Measurements from ENCODE around the gene OARD1.

Gene OARD1

DNA sequence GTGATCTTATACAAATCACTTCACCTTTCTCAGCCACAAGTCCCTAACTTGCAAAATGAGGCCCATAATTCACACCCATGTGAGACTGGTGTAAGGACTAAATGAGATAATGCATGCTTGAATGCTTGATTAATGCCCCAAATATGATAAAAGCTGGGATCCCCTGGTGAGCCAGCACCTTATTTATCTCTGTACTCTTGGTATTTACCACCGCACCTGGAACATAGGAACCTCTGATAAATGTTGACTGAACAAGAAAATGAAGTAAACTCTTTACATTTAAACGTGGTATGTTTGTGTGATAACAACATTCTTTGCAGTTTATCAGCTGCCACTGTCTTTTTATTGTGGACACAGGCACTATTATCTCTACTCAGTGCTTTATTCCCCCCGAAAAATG lies 21.6 kb downstream of the OARD1 start:
- H3K4me3 ChIP-seq (ENCODE audit: low read depth, low read length) = no peak overlapping the region

DNA sequence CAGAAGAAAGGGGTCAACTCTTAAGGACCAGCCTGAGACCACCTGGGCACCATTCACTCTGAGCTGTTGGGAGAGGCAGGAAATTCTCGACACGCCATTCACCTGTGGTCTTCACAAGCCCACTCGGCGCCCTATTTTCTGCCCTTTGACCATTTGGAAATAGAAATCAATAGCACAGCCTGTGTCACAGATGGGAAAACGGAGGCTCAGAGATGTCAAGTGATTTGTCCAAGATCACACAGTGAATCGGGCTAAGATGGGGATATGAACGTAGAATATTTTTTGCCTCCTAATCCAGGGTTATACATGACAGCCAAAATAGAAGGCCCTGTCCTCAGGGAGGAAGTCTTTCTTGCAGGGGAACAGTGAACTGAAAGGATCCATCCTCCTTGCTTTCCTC lies 22.2 kb downstream of the OARD1 start:
- no peak overlapping the region for H3K4me3 ChIP-seq (ENCODE audit: low read depth, low read length)

DNA sequence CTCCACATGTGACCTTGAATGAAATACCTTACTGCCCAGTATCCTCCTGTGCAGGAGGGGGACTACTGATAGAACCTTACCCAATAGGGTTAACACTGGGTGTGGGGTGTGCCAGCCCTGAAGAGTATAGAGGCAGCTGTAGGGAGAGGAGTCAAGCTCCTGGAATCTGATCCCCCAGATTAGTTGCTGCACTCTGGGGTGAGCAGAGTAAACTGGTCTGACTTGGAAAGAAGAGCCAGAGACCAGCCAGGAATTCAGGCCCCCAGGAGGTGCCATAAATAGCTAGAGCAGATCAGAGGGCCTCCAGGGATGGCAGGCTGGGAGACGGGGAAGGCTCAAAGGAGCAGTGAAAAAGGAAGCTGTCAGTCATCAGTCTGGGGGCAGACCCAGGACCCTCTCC lies 22.6 kb downstream of the OARD1 start:
- no peak overlapping the region for H3K4me3 ChIP-seq (ENCODE audit: low read depth, low read length)

DNA sequence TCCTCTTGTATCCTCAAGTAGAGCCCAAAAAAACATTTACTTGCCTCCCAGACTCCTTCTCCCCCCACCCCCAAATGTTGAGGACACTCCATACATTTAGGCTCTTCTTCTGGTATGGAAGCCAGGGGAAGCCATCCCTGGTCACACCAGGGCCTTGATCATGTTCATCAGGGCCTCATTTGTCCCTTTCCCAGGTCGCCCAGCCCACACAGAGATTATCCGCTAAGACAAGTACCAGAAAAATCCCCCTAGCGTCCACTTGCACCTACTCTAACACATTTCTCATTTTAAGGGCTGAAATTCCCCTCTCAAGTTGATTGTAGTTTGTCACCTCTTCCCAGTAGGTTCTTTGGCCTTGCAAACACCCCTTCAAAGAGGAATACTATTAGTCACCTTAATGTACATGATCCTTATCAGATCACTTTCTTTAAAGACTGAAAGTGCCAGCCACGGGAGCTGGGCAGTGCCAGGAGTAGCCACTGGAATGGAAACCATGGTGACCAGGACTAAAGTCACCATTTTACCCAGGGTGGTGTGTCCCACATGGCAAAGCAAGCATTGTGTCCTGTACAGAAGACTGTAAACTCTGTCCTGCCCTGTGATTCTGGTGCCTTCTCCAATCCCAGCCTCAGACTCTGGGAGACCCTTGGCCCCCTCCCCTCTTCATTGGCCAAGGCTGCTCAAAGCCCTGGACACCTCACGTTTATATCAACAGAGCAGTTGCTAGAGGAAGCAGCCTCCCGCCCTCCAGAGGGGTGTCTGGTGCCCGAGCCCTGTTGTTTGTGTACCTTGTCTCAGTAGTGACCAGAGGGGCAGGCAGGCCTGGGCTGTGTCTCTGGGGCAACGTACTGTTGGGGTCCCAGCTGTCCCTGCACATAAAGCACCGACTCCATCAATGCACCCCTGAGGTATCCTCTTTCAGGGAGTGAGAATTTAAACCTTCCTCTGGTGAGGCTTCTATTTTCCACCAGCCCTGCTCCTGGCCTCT lies 24.1 kb downstream of the OARD1 start:
- H3K4me3 ChIP-seq (ENCODE audit: low read depth, low read length) = no peak overlapping the region

DNA sequence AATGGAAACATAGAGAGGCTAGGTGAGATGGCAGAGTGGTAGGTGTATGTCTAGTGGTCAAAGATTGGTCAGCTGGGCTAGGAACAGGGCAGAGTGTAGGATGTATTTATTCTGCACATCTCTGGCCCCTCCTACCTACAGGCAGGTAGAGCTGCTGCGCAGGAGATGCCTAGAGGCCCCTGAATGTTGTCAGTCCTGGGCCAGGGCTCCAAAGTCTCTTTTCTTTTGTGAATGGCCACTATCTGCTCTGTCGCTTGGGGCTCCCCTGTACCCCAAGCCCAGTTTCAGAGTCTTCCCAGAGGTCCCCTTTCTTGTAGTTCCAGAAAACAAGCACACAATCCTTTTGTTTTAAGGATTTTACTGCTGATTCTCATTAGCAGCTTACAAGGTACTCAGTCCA lies 24.9 kb downstream of the OARD1 start:
- no peak overlapping the region for H3K4me3 ChIP-seq (ENCODE audit: low read depth, low read length)

DNA sequence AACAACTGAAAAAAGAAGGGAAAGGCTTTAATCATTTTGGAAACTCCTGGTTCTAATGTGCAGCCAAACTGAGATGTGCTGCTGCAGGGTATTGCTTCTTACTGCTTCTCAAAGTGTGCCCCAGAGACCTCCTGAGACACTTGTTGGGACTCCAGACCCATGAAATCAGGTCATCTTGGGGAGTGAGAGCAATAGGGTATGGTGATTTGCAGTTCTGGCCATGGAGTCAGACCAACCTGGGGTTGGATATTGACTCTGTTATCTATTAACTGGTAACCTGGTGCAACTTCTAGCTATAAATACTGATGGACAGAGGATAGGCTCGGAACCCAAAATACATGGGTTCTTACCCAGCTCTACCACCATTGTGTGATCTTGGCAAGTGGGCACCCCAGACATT lies 26.1 kb downstream of the OARD1 start:
- H3K4me3 ChIP-seq (ENCODE audit: low read depth, low read length) = no peak overlapping the region

DNA sequence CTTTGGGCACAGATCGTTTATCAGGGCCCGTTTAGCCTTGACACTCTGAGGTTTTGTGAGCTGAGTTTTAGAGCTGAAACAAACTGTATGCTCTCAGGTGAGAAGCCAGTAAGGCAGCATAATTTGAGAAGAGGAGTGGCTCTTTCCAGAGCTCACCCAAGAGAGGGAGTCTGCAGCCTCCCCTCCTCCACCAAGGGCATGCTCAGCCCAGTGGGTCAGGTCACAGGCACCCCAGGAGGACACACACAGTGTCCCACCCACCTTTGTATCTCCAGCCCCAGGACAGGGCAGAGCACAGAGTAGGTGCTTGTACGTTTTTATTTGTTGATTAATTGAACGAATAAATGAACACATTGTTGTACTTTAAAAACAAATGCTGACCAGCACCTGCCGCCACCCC lies 26.5 kb downstream of the OARD1 start:
- no peak overlapping the region for H3K4me3 ChIP-seq (ENCODE audit: low read depth, low read length)

DNA sequence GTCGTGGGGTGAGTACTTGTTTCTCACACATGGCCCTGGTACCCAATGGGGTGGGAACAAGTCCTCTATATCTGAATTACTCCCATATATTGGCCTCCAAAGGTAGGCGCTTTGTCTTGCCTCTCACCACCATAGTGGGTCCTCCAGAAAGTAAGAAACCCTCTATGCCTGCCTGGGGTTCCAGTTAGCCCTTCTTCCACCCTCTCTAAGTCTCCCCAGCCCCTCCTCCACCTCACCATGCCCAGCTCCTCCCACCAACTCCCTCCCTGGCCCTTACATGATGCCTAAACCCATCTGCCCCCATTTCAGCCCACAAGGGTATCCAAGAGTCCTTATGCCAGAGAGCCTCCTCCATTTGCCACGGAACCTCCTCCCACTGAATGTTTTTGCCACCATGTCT lies 29.0 kb downstream of the OARD1 start:
- H3K4me3 ChIP-seq (ENCODE audit: low read depth, low read length) = no peak overlapping the region

DNA sequence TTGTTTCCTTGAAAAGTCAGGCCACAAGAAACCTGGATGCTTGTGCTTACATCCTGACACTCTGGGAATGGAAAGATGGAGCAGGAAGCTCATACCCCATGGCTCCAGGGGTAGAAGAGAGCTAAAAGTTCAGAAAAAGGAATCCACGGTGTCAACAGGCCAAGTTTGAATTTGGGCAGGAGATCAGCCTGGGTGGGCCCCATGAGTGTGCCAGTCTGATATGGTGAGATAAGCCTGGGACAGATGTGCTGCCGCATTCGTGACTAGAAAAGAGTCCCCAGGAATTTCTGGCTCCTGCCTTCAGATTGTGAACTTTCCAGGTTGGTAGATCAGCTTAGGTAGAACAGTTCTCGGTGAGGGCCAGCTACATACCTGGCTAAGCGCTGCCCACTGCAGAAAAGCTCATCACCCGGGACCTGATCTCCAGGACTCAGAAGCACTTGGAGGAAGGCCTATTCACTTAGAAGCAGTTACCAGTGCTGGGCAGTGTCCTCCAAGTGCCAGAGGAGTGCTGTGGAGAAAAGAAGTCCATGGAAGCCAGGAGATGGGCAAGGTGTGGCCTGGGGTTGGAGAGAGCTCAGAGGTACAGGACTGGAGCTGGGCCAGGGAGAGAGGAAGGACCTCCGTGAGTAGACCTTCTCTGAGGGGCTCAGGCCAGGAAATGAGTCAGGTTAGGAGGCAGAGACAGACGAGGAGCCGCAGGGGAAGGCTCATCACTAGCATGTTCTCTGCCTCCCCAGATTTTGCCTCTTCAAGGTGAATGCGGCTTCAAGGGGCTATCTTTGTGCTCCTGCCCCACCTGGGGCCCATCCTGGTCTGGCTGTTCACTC lies 29.7 kb downstream of the OARD1 start, which contains the start of gene TSPO2:
TSPO2 (plus strand) TSS at position 242 of the 830 bp plus-strand sequence; CDS start at position 761, 519 bp downstream.
- no peak within 1 kb of the TSS for H3K4me3 ChIP-seq (ENCODE audit: low read depth, low read length)

DNA sequence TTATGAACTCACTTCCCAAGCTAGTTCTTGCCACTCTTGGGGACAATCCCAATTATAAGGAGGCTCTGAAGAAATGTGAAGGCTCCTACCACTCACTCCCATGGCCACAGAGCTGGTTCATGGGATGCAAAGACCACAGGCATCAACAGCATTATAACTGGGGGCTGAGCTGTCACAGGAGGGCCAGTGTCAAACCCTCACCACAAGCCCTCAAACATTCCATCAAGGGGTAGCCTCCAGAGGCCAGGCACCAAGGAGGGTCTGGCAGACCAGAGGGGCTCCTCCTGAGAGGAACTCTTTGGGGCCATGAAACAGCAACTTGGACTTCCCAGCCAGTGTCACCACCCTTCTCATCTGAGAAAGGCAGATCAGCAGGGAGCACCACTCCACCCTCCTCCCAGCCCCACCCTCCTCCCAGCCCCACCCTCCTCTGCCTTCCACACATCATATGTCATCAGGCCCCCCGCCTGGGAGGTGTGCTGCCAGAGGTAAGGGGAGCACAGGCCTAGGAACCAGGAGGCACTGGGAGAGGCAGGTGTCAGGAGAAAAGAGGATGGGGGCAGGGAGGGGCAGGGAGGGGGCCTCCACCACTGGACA lies 31.1 kb downstream of the OARD1 start:
- H3K4me3 ChIP-seq (ENCODE audit: low read depth, low read length) = no peak overlapping the region

DNA sequence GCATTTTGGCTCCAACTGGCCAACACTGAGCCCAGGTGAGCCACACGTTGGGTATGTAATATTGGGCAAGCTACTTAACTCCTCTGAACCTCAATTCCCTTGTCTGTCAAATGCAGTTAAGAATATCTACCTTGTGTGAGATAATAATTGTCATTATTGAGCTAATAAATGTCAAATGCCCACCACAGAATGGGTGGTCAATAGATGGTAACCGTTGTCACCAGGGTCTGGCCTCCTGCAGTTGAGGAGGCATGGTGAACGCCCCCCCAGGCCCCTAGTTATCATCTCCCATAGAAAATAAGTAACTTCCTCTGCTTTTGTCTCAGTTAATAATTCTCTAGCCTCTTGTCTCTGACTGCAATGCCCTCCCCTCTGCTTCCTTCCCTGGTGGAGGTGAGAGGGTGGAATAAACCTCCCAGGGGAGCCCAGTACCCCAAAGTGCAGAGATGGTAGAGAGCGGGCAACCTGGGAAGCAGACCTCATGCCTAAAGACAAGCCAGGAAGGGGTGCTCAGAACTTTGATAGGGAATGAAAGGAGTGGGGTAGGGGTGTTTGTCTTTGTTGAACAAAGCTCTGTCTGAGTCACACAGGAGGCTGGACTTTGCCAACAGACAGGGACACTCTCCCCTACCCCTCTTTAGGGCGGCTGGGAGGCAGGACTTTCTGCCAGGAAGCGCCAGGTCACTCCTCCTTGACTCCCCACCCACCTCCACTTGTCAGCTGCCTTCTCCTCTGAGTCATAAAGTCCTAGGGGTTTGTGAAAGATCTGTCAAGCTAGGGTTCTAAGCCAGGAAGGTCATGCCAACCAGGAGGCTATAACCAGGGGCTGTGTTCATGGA lies 31.8 kb downstream of the OARD1 start:
- H3K4me3 ChIP-seq (ENCODE audit: low read depth, low read length) = no peak overlapping the region

DNA sequence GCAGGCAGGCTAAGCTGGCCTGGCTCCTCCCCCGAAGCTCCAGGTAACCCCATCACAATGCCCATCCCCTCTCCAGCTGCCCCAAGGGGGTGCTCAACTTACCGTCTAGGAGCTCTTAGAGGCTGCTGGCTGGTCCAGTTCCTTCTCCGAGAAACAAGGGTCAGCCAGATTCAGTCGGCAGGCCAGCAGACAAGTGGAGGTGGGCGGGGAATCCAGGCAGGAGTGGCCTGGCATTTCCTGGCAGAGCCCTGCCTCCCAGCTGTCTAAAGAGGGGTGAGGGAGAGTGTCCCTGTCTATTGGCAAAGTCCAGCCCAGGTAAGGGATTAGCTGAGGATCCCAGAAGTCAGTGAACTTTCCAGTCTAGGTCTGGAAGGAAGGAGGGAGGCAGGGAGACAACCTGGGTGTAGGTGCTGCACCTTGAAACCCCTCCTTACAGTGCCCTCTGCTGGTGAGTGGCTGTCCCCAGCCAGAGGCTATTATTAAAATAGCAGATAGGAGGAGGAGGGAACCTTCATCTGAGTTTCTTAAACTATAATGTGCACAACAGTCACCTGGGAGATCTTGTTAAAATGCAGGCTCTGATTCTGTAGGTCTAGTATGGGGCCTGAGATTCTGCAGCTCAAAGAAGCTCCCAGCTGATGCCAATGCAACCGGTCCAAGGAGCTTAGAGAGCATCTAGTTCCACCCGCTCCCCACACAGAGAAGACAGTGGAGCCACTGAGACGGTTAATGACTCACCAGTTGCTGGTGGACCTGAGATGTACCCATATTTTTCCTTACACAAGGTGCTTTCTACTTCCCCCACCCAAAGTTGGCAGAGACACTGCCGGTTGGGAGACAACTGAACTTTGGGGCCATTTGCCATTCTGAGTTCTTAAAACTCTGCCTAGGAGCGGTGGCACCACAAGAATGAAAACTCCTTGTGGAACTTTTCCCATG lies 32.8 kb downstream of the OARD1 start, which contains the start of gene UNC5CL:
UNC5CL (minus strand) TSS at position 162 of the 939 bp plus-strand sequence. CDS start 4,147 bp downstream, outside the sequence.
- H3K4me3 ChIP-seq (ENCODE audit: low read depth, low read length) = no peak within 1 kb of the TSS

DNA sequence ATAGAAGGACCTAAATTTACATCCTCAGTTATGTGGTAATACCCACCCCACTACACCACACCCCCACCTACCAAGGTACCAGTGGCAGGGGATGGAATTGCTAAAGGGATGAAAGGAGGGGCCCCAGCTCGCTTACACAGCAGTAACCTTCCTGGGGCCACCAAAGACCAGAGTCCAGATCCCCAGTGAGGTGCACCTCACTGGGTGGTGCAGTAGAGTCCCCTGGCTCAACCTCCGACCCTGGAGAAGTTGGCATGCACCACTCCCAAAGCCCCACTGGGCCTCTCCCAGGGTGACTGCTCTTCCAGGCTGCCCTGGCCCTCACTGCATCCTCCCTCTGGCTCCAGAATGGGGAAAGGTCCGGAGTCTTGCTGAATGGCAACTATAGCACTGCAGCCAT lies 34.0 kb downstream of the OARD1 start:
- H3K4me3 ChIP-seq (ENCODE audit: low read depth, low read length) = no peak overlapping the region

DNA sequence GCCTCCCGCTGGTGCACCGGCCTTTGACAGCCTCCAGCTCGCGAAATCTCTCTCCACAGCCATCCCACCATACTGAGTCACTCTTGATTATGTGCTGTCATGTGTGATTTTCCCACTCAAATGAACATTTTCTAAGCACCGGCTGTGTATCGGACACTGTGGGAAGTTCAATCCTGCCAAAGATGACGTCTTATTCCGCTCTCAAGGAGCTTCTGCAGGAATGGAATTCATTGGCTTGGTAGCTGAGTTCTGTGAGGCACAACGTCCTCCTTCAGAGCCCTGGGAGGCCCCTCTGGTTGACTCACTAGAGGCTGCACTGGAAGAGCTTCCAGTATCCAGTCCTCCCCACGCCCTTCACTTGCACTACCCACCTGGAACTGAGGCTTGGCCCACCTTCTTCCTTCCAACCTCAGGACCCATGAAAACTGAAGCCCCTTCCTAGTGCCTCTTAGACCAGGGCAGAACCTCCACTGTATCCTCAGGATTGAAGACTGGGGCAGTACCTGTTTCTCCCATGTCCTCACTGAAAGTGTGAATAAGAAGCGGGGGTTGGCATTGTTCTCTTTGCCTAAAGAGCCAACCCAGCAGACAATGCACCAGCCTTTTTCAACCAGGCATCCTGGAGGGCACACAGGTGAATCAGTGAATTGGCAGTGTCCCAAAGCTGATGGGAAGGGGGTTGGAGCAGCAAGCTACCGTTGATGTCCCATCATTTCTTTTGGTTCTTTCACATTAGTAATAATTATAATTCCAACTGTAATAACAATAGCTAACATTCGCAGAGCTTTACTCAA lies 34.9 kb downstream of the OARD1 start:
- H3K4me3 ChIP-seq (ENCODE audit: low read depth, low read length) = no peak overlapping the region

DNA sequence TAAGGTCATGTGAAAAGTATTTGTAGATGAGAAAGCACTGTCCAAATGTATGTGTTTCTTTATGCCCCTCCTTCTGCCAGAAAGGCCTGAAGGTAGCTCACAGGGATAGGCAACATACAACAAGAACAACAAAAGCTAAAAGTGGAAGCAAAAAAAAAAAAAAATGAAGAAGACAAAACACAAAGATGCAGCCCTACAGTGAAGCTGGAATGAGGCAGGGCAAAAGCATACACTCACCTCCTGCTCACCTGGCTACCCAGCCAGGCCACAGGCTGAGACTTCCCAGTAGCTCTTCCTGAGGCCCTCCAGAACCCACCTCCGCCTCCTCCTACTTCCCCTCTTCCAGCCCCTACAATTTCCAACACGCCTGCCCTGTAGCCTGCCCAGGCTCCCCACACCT lies 35.6 kb downstream of the OARD1 start:
- no peak overlapping the region for H3K4me3 ChIP-seq (ENCODE audit: low read depth, low read length)

DNA sequence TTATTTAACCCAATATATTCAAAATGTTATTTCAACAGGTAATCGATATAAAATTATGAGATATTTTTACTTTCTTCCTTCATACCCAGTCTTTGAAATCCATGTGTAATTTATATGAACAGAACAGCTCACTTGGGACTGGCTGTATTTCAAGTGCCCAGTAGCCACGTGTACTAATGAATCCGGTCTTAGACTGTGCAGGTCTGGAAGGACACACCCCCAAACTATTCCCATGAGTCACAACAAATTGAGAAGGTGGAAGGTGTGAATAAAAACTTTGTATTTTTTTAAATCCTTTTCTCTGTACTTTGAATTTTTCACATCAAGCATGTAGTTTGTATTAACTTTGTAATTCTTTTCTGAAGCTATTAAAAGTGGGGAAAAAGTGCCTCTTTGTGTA lies 36.0 kb downstream of the OARD1 start:
- H3K4me3 ChIP-seq (ENCODE audit: low read depth, low read length) = no peak overlapping the region

DNA sequence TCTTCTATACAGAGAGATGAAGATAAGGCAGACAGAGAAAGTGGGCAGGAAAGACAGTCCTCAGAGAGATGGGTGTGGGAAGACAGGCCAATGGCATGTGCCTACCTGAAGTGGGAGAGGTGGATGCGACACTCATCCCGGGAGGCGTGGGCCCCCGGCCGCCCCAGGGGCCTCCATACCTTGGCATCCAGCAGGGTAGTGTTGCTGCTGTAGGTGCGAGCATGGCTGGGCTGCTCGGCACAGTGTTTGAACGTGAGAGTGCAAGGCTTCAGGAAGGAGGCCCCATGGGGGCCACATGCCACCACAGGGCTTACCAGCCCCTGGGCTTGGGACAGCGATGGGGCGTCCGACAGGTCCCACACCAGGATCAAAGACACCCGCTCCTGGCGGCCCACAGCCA lies 38.4 kb downstream of the OARD1 start:
- H3K4me3 ChIP-seq (ENCODE audit: low read depth, low read length) = no peak overlapping the region

DNA sequence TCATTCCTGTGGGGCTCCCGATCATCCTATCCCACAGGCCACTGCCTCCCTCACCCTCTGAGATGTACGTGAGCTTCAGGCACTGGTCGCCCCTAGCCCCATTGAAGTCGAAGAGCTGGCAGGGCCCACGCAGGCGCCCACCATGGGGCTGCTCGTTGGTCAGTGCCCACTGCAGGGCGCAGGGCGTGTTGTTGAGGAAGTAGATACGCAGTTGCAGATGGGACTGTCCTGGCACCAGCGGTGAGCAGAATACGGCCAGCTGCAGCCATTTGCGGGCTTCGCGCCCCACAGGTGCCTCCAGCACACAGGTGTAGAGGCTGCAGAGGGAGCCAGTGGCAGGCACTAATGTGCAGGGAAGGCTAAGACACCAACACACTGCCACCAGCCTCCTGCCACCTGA lies 39.3 kb downstream of the OARD1 start:
- no peak overlapping the region for H3K4me3 ChIP-seq (ENCODE audit: low read depth, low read length)

Data from iPS-11a (cell line).